Thoracic aorta (tissue), 2 donors: ENCODE measurements around the gene IGF1R. TPM values are rescaled to one million over a fixed set of nuclear protein-coding genes. Genes with fewer than 3 reads are reported as not detected.

Experiments used
- ATAC-seq: fragments of 150-250 bp; one replicate; pipeline ENCODE4 v1.8.0; 2017; ENCODE audit warnings: low read depth; ENCODE audit not compliant: insufficient number of reproducible peaks, low FRiP score
- DNase-seq: peaks from one replicate; pipeline ENCODE4 v3.0.0-alpha.2; 2020; ENCODE audit warnings: low spot score
- H3K27ac ChIP-seq, 2 donors: fragments of 200-600 bp; sonication (generic); 1 replicate in 1 of 2; 2 replicates in 1 of 2; pipeline ENCODE4 v1.5.1; 2016; ENCODE audit warnings: mild to moderate bottlenecking in 2 of 2, moderate library complexity in 2 of 2
- H3K27me3 ChIP-seq: fragments of 200-600 bp; sonication (generic); replicated peaks from 2 replicates; pipeline ENCODE4 v1.6.0; 2016; ENCODE audit warnings: mild to moderate bottlenecking; ENCODE audit not compliant: insufficient read depth
- H3K36me3 ChIP-seq: fragments of 200-600 bp; sonication (generic); one replicate; pipeline ENCODE4 v1.5.1; 2016
- H3K4me1 ChIP-seq, 2 donors: fragments of 200-600 bp; sonication (generic); 1 replicate in 1 of 2; 2 replicates in 1 of 2; pipeline versions ENCODE4 v1.5.1 to v1.6.0; 2016; ENCODE audit warnings: low read depth in 2 of 2, mild to moderate bottlenecking in 1 of 2; ENCODE audit not compliant: control insufficient read depth in 1 of 2
- H3K4me3 ChIP-seq: fragments of 200-600 bp; sonication (generic); 2 replicates; pipeline ENCODE4 v1.5.1; 2016; ENCODE audit warnings: mild to moderate bottlenecking
- H3K9me3 ChIP-seq: fragments of 200-600 bp; sonication (generic); 2 replicates; pipeline ENCODE4 v1.5.1; 2016
- CTCF ChIP-seq: fragments of 200-600 bp; sonication (generic); IDR thresholded peaks from one replicate; pipeline ENCODE4 v1.5.1; 2019; ENCODE audit warnings: antibody characterized with exemption
- total RNA-seq, 2 donors: library from RNA; depleted of rRNA; stranded (reverse); fragments of >200 nt; gene quantifications; one replicate each; pipeline versions ENCODE4 v1.1.0 to v1.2.3, GENCODE V29; 2016

Gene IGF1R
- total RNA-seq, 2 donors from 2014 or later: 127 to 159 TPM

- no peak for TF ChIP-seq CTCF
- no peak for DNase-seq
- no peak for ATAC-seq
- Histone ChIP-seq H3K4me3 (peak overlapping the region; percentile 12), H3K9me3 (no peaks in the 10 kb centered on the region), H3K36me3 (no peaks in the 10 kb centered on the region), H3K27me3 (no peaks in the 10 kb centered on the region), H3K4me1 (peaks cover 14 to 93% of the 10 kb centered on the region in 2 donors), H3K27ac (peak overlapping the region in 1 of 2 donors; percentile 52)
Observed at GRCh38 chr15:98763179-98763578, 114.8 kb downstream of the IGF1R start.

- no peaks in the 10 kb centered on the region for H3K9me3 ChIP-seq
- no peaks in the 10 kb centered on the region for H3K27me3 ChIP-seq
- no peak overlapping the region for H3K4me3 ChIP-seq
- ATAC-seq (no peak), DNase-seq (no peak)
- TF ChIP-seq CTCF: no peak
- H3K27ac ChIP-seq: peak overlapping the region in 1 of 2 donors; percentile 52
- H3K36me3 ChIP-seq: no peaks in the 10 kb centered on the region
- H3K4me1 ChIP-seq: peaks cover 14 to 84% of the 10 kb centered on the region in 2 donors
Observed at GRCh38 chr15:98764291-98764690, 116.0 kb downstream of the IGF1R start.

- H3K27ac ChIP-seq: no peak overlapping the region
- peaks cover 14 to 82% of the 10 kb centered on the region in 2 donors for H3K4me1 ChIP-seq
- ATAC-seq (no peak), DNase-seq (no peak)
- H3K9me3 ChIP-seq: no peaks in the 10 kb centered on the region
- no peak overlapping the region for H3K4me3 ChIP-seq
- no peaks in the 10 kb centered on the region for H3K27me3 ChIP-seq
- no peaks in the 10 kb centered on the region for H3K36me3 ChIP-seq
- no peak for TF ChIP-seq CTCF
Observed at GRCh38 chr15:98765610-98766009, 117.3 kb downstream of the IGF1R start.

GRCh38 chr15:98767692-98768091, 119.4 kb downstream of the IGF1R start:
- Histone ChIP-seq H3K4me3 (no peak overlapping the region), H3K9me3 (no peaks in the 10 kb centered on the region), H3K4me1 (peaks cover 12 to 75% of the 10 kb centered on the region in 2 donors), H3K36me3 (no peaks in the 10 kb centered on the region), H3K27me3 (no peaks in the 10 kb centered on the region), H3K27ac (no peak overlapping the region)
- TF ChIP-seq CTCF: no peak
- ATAC-seq: no peak
- DNase-seq: no peak

- H3K27me3 ChIP-seq: no peaks in the 10 kb centered on the region
- DNase-seq (no peak), ATAC-seq (no peak)
- H3K27ac ChIP-seq: no peak overlapping the region
- no peak for TF ChIP-seq CTCF
- no peaks in the 10 kb centered on the region for H3K9me3 ChIP-seq
- no peaks in the 10 kb centered on the region for H3K36me3 ChIP-seq
- H3K4me3 ChIP-seq: no peak overlapping the region
- H3K4me1 ChIP-seq: peaks cover 0 to 72% of the 10 kb centered on the region in 2 donors
Observed at GRCh38 chr15:98769867-98770266, 121.5 kb downstream of the IGF1R start.
